Thoracic aorta (tissue), 2 donors: Measurements from ENCODE around the gene AHNAK2. TPM values are rescaled to one million over a fixed set of nuclear protein-coding genes. Genes with fewer than 3 reads are reported as not detected.
"Not testable (repeated sequence)": the region's sequence is repeated elsewhere in the genome, so short reads cannot be mapped to it uniquely, and the experiment has no call there.

ENCODE experiments used
- ATAC-seq: fragments of 150-250 bp; one replicate; pipeline ENCODE4 v1.8.0; 2017; ENCODE audit warnings: low read depth; ENCODE audit not compliant: insufficient number of reproducible peaks, low FRiP score
- DNase-seq: peaks from one replicate; pipeline ENCODE4 v3.0.0-alpha.2; 2020; ENCODE audit warnings: low spot score
- H3K27ac ChIP-seq, 2 donors: fragments of 200-600 bp; sonication (generic); 1 replicate in 1 of 2; 2 replicates in 1 of 2; pipeline ENCODE4 v1.5.1; 2016; ENCODE audit warnings: mild to moderate bottlenecking in 2 of 2, moderate library complexity in 2 of 2
- H3K27me3 ChIP-seq: fragments of 200-600 bp; sonication (generic); replicated peaks from 2 replicates; pipeline ENCODE4 v1.6.0; 2016; ENCODE audit warnings: mild to moderate bottlenecking; ENCODE audit not compliant: insufficient read depth
- H3K36me3 ChIP-seq: fragments of 200-600 bp; sonication (generic); one replicate; pipeline ENCODE4 v1.5.1; 2016
- H3K4me1 ChIP-seq, 2 donors: fragments of 200-600 bp; sonication (generic); 1 replicate in 1 of 2; 2 replicates in 1 of 2; pipeline versions ENCODE4 v1.5.1 to v1.6.0; 2016; ENCODE audit warnings: low read depth in 2 of 2, mild to moderate bottlenecking in 1 of 2; ENCODE audit not compliant: control insufficient read depth in 1 of 2
- H3K4me3 ChIP-seq: fragments of 200-600 bp; sonication (generic); 2 replicates; pipeline ENCODE4 v1.5.1; 2016; ENCODE audit warnings: mild to moderate bottlenecking
- H3K9me3 ChIP-seq: fragments of 200-600 bp; sonication (generic); 2 replicates; pipeline ENCODE4 v1.5.1; 2016
- total RNA-seq, 2 donors: library from RNA; depleted of rRNA; stranded (reverse); fragments of >200 nt; gene quantifications; one replicate each; pipeline versions ENCODE4 v1.1.0 to v1.2.3, GENCODE V29; 2016
- TF ChIP-seq, protein P1 (sequence below): fragments of 200-600 bp; sonication (generic); IDR thresholded peaks from one replicate; pipeline ENCODE4 v1.5.1; 2019; ENCODE audit warnings: antibody characterized with exemption

AHNAK2 gene
- total RNA-seq, 2 donors from 2014 or later = 22.6 to 47.8 TPM

DNA sequence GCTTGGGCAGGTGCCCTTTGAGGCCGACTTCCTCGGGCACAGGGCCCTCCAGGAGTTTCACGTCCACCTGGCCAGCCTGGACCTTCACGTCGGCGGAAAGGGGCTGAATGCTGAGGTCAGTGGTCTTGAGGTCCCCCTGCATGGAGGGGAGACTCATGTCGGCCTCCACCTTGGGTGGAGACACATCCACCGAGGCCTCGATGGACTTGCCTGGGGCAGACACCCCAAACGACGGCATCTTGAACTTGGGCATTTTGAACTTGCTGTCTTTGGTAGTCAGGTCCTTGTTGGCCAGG is 29.5 kb downstream of the AHNAK2 start:
- ATAC-seq = no peak

DNA sequence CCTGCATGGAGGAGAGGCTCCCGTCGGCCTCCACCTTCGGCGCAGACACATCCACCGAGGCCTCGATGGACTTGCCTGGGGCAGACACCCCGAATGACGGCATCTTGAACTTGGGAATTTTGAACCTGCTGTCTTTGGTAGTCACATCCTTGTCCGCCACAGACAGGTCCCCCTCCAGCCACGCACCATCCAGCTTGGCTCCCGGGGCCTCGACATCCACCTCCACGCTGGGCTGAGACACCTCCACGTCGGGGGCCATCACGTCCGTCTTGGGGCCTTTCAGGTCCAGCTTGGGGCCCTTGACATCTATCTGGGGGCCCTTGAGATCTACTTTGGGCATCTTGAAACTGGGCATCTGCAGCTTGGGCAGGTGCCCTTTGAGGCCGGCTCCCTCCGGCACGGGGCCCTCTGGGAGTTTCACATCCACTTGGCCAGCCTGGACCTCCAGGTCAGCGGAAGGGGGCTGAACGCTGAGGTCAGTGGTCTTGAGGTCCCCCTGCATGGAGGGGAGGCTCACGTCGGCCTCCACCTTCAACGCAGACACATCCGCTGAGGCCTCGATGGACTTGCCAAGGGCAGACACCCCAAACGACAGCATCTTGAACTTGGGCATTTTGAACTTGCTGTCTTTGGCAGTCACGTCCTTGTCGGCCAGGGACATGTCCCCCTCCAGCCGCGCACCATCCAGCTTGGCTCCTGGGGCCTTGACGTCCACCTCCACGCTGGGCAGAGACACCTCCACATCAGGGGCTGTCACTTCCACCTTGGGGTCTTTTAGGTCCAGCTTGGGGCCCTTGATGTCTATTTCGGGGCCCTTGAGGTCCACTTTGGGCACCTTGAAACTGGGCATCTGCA is 30.1 kb downstream of the AHNAK2 start:
- H3K9me3 ChIP-seq, ATAC-seq, H3K4me1 ChIP-seq, H3K27me3 ChIP-seq, H3K4me3 ChIP-seq, H3K36me3 ChIP-seq, DNase-seq, H3K27ac ChIP-seq: not testable (repeated sequence)

More for the DNA sequence above, 29.5 kb downstream of the AHNAK2 start:
- Histone ChIP-seq H3K9me3 (no peaks in the 10 kb centered on the region), H3K27me3 (no peaks in the 10 kb centered on the region), H3K4me3 (no peak overlapping the region), H3K27ac (no peak overlapping the region), H3K36me3 (no peaks in the 10 kb centered on the region), H3K4me1 (no peaks in the 10 kb centered on the region)
- no peak for DNase-seq
- TF ChIP-seq, protein P1, sequence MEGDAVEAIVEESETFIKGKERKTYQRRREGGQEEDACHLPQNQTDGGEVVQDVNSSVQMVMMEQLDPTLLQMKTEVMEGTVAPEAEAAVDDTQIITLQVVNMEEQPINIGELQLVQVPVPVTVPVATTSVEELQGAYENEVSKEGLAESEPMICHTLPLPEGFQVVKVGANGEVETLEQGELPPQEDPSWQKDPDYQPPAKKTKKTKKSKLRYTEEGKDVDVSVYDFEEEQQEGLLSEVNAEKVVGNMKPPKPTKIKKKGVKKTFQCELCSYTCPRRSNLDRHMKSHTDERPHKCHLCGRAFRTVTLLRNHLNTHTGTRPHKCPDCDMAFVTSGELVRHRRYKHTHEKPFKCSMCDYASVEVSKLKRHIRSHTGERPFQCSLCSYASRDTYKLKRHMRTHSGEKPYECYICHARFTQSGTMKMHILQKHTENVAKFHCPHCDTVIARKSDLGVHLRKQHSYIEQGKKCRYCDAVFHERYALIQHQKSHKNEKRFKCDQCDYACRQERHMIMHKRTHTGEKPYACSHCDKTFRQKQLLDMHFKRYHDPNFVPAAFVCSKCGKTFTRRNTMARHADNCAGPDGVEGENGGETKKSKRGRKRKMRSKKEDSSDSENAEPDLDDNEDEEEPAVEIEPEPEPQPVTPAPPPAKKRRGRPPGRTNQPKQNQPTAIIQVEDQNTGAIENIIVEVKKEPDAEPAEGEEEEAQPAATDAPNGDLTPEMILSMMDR = no peak

DNA sequence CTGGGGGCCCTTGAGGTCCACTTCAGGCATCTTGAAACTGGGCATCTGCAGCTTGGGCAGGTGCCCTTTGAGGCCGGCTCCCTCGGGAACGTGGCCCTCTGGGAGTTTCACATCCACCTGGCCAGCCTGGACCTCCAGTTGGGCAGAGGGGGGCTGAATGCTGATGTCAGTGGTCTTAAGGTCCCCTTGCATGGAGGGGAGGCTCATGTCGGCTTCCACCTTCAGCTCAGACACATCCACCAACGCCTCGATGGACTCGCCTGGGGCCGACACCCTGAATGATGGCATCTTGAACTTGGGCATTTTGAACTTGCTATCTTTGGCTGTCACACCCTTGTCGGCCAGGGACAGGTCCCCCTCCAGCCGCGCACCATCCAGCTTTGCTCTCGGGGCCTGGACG is 31.0 kb downstream of the AHNAK2 start:
- not testable (repeated sequence) for H3K4me1 ChIP-seq, H3K4me3 ChIP-seq, H3K27me3 ChIP-seq, H3K9me3 ChIP-seq, H3K27ac ChIP-seq, ATAC-seq, H3K36me3 ChIP-seq, DNase-seq

DNA sequence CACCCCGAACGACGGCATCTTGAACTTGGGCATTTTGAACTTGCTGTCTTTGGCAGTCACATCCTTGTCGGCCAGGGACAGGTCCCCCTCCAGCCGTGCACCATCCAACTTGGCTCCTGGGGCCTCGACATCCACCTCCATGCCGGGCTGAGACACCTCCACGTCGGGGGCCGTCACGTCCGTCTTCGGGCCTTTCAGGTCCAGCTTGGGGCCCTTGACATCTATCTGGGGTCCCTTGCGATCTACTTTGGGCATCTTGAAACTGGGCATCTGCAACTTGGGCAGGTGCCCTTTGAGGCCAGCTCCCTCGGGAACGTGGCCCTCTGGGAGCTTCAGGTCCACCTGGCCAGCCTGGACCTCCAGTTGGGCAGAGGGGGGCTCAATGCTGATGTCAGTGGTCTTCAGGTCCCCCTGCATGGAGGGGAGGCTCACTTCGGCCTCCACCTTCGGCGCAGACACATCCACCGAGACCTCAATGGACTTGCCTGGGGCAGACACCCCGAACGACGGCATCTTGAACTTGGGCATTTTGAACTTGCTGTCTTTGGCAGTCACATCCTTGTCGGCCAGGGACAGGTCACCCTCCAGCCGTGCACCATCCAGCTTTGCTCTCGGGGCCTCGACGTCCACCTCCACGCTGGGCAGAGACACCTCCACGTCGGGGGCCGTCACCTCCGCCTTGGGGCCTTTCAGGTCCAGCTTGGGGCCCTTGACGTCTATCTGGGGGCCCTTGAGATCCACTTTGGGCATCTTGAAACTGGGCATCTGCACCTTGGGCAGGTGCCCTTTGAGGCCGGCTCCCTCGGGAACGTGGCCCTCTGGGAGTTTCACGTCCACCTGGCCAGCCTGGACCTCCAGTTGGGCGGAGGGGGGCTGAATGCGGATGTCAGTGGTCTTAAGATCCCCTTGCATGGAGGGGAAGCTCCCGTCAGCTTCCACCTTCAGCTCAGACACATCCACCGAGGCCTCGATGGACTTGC is 31.9 kb downstream of the AHNAK2 start:
- not testable (repeated sequence) for DNase-seq, H3K4me1 ChIP-seq, H3K9me3 ChIP-seq, H3K27ac ChIP-seq, H3K36me3 ChIP-seq, ATAC-seq, H3K4me3 ChIP-seq, H3K27me3 ChIP-seq

DNA sequence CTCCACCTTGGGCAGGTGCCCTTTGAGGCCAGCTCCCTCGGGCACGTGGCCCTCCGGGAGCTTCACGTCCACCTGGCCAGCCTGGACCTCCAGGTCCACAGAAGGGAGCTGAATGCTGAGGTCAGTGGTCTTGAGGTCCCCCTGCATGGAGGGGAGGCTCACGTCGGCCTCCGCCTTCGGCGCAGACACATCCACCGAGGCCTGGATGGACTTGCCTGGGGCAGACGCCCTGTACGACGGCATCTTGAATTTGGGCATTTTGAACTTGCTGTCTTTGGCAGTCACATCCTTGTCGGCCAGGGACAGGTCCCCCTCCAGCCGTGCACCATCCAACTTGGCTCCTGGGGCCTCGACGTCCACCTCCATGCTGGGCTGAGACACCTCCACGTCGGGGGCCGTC is 32.9 kb downstream of the AHNAK2 start:
- H3K36me3 ChIP-seq, H3K4me1 ChIP-seq, H3K27me3 ChIP-seq, H3K4me3 ChIP-seq, H3K27ac ChIP-seq, DNase-seq, ATAC-seq, H3K9me3 ChIP-seq: not testable (repeated sequence)

DNA sequence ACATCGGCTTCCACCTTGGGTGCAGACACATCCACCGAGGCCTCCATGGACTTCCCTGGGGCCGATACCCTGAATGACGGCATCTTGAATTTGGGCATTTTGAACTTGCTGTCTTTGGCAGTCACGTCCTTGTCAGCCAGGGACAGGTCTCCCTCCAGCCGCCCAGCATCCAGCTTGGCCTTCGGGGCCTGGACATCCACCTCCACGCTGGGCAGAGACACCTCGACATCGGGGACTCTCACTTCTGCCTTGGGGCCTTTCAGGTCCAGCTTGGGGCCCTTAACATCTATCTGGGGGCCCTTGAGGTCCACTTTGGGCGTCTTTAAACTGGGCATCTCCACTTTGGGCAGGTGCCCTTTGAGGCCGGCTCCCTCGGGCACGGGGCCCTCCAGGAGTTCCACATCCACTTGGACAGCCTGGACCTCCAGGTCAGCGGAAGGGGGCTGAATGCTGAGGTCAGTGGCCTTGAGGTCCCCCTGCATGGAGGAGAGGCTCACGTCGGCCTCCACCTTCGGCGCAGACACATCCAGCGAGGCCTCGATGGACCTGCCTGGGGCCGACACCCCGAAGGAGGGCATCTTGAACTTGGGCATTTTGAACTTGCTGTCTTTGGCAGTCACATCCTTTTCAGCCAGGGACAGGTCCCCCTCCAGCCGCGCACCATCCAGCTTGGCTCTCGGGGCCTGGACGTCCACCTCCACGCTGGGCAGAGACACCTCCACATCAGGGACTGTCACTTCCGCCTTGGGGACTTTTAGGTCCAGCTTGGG is 33.6 kb downstream of the AHNAK2 start:
- not testable (repeated sequence) for DNase-seq

DNA sequence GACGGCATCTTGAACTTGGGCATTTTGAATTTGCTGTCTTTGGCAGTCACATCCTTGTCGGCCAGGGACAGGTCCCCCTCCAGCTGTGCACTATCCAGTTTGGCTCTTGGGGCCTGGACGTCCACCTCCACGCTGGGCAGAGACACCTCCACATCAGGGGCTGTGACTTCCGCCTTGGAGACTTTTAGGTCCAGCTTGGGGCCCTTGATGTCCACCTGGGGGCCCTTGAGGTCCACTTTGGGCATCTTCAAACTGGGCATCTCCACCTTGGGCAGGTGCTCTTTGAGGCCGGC is 34.2 kb downstream of the AHNAK2 start:
- H3K4me1 ChIP-seq, DNase-seq, H3K27ac ChIP-seq, H3K4me3 ChIP-seq, H3K27me3 ChIP-seq, H3K9me3 ChIP-seq, ATAC-seq, H3K36me3 ChIP-seq: not testable (repeated sequence)

More for the DNA sequence above, 33.6 kb downstream of the AHNAK2 start:
- H3K27me3 ChIP-seq, H3K27ac ChIP-seq, H3K4me1 ChIP-seq, H3K36me3 ChIP-seq, ATAC-seq, H3K9me3 ChIP-seq, H3K4me3 ChIP-seq: not testable (repeated sequence)

DNA sequence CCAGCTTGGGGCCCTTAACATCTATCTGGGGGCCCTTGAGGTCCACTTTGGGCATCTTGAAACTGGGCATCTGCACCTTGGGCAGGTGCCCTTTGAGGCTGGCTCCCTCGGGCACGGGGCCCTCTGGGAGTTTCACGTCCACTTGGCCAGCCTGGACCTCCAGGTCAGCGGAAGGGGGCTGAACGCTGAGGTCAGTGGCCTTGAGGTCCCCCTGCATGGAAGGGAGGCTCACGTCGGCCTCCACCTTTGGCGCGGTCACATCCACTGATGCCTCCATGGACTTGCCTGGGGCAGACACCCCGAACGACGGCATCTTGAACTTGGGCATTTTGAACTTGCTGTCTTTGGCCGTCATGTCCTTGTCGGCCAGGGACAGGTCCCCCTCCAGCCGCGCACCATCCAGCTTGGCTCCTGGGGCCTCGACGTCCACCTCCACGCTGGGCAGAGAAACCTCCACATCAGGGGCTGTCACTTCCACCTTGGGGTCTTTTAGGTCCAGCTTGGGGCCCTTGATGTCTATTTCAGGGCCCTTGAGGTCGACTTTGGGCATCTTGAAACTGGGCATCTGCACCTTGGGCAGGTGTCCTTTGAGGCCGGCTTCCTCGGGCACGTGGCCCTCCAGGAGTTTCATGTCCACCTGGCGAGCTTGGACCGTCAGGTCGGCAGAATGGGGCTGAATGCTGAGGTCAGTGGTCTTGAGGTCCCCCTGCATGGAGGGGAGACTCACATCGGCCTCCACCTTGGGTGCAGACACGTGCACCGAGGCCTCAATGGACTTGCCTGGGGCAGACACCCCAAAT is 34.8 kb downstream of the AHNAK2 start:
- ATAC-seq, H3K4me3 ChIP-seq, H3K9me3 ChIP-seq, H3K4me1 ChIP-seq, H3K27ac ChIP-seq, H3K36me3 ChIP-seq, H3K27me3 ChIP-seq, DNase-seq: not testable (repeated sequence)
